GM12878 (cell line): Measurements from ENCODE around the gene SPRED3. TPM values are rescaled to one million over a fixed set of nuclear protein-coding genes. Genes with fewer than 3 reads are reported as not detected.

Experiments used
- ATAC-seq: fragments of 200-7000 bp; cut with Tn5 transposase; 3 replicates; pipeline ENCODE4 v1.9.1; 2020; ENCODE audit warnings: mild to moderate bottlenecking, moderate library complexity
- BruUV-seq: library from RNA; stranded (reverse); fragments of 400-500 nt; replicated peaks from 2 replicates; lab custom pipeline; 2021; lab: Mats Ljungman, UMichigan
- CTCF ChIA-PET: fragments of 300-600 bp; sonication (Branson Sonifier 250); formaldehyde crosslinking; extraction: SDS; loops from one replicate; lab custom pipeline; 2021; ENCODE audit warnings: inconsistent platforms; lab: Yijun Ruan, JAX
- POLR2A ChIA-PET: fragments of 350-600 bp; formaldehyde crosslinking; extraction: SDS; loops from one replicate; lab custom pipeline; 2021; ENCODE audit warnings: inconsistent platforms; lab: Charles Lee
- RAD21 ChIA-PET: fragments of 300-600 bp; sonication (Branson Sonifier 250); formaldehyde crosslinking; loops from one replicate; lab custom pipeline; 2023; ENCODE audit warnings: antibody characterized with exemption; ENCODE audit not compliant: unreplicated experiment; lab: Charles Lee
- SMC1A ChIA-PET: fragments of 300-600 bp; sonication (Branson Sonifier 250); formaldehyde crosslinking; loops from one replicate; lab custom pipeline; 2023; ENCODE audit not compliant: unreplicated experiment, uncharacterized antibody; lab: Charles Lee
- DNase-seq: peaks from one replicate; pipeline ENCODE4 v3.0.0-alpha.2; 2011; ENCODE audit warnings: low read depth, low spot score
- FAIRE-seq: peaks from 3 replicates; lab custom pipeline; 2011; peaks lifted over from hg19 to GRCh38; lab: Jason Lieb, UNC
- H2AFZ ChIP-seq: 2 replicates; pipeline ENCODE4 v1.6.0; 2011; ENCODE audit warnings: low read depth, low read length, control low read depth; ENCODE audit not compliant: control insufficient read depth
- H3K27ac ChIP-seq: 2 replicates; pipeline ENCODE4 v1.5.1; 2011; ENCODE audit warnings: control low read depth; ENCODE audit not compliant: control insufficient read depth, insufficient read depth
- H3K27me3 ChIP-seq, 2 experiments: replicated peaks in 1 of 2; 2 replicates each; pipeline versions ENCODE4 v1.6.0 to v1.6.1; 2011; ENCODE audit warnings: low read length in 1 of 2; ENCODE audit not compliant: control insufficient read depth in 2 of 2, insufficient read depth in 2 of 2
- H3K36me3 ChIP-seq, 2 experiments: 2 replicates each; pipeline ENCODE4 v1.5.1; 2011; ENCODE audit warnings: low read length in 1 of 2; ENCODE audit not compliant: control insufficient read depth in 2 of 2, insufficient read depth in 2 of 2
- H3K4me1 ChIP-seq: 2 replicates; pipeline ENCODE4 v1.6.1; 2011; ENCODE audit warnings: mild to moderate bottlenecking, low read length, moderate library complexity, mixed read lengths; ENCODE audit not compliant: control insufficient read depth, insufficient read depth
- H3K4me2 ChIP-seq: 2 replicates; pipeline ENCODE4 v1.6.0; 2011; ENCODE audit warnings: control low read depth; ENCODE audit not compliant: control insufficient read depth, insufficient read depth
- H3K4me3 ChIP-seq: fragments of 200-600 bp; sonication (generic); 2 replicates; pipeline ENCODE4 v1.5.1; 2016
- H3K79me2 ChIP-seq: 2 replicates; pipeline ENCODE4 v1.6.0; 2011; ENCODE audit warnings: low read length; ENCODE audit not compliant: control insufficient read depth, insufficient read depth
- H3K9ac ChIP-seq: 2 replicates; pipeline ENCODE4 v1.8.0; 2011; ENCODE audit warnings: low read length, control low read depth, mixed read lengths; ENCODE audit not compliant: control insufficient read depth, insufficient read depth
- H3K9me3 ChIP-seq: replicated peaks from 3 replicates; pipeline ENCODE4 v1.5.1; 2011; ENCODE audit warnings: mild to moderate bottlenecking, low read length; ENCODE audit not compliant: control insufficient read depth, insufficient read depth
- H4K20me1 ChIP-seq: 2 replicates; pipeline ENCODE4 v1.6.0; 2011; ENCODE audit not compliant: control insufficient read depth, insufficient read depth
- BCL11A ChIP-seq: IDR thresholded peaks from 2 replicates; pipeline ENCODE4 v1.6.1; 2011; ENCODE audit warnings: low read depth, low read length
- CHD4 ChIP-seq: fragments of 200-600 bp; sonication (generic); IDR thresholded peaks from 2 replicates; pipeline ENCODE4 v1.6.1; 2016; ENCODE audit warnings: mild to moderate bottlenecking
- EGR1 ChIP-seq, 2 experiments: IDR thresholded peaks; 1 replicate in 1 of 2; 2 replicates in 1 of 2; pipeline ENCODE4 v1.6.1; 2011 to 2012; ENCODE audit warnings: low read depth in 2 of 2, low read length in 2 of 2, borderline replicate concordance in 1 of 2, mild to moderate bottlenecking in 1 of 2, moderate library complexity in 1 of 2
- KLF5 ChIP-seq: fragments of 450-650 bp; IDR thresholded peaks from 2 replicates; pipeline ENCODE4 v1.6.1; 2014; ENCODE audit warnings: mild to moderate bottlenecking; ENCODE audit not compliant: partially characterized antibody
- LARP7 ChIP-seq: fragments of 450-650 bp; IDR thresholded peaks from 2 replicates; pipeline ENCODE4 v1.6.1; 2017; ENCODE audit warnings: mild to moderate bottlenecking
- MEF2A ChIP-seq: IDR thresholded peaks from 2 replicates; pipeline ENCODE4 v1.6.1; 2011; ENCODE audit warnings: low read depth, mild to moderate bottlenecking, low read length, moderate library complexity; ENCODE audit not compliant: insufficient read depth
- NFIC ChIP-seq: IDR thresholded peaks from 2 replicates; pipeline ENCODE4 v1.6.1; 2012; ENCODE audit warnings: low read depth, mild to moderate bottlenecking, inconsistent platforms, low read length, moderate library complexity
- NFYA ChIP-seq: IDR thresholded peaks from 2 replicates; pipeline ENCODE4 v1.6.1; 2011; ENCODE audit warnings: low read depth, mild to moderate bottlenecking, low read length, improper control_type of control experiment, borderline replicate concordance
- NR2C2 ChIP-seq: IDR thresholded peaks from 2 replicates; pipeline ENCODE4 v1.6.1; 2011; ENCODE audit warnings: borderline replicate concordance, low read depth; ENCODE audit not compliant: control insufficient read depth, insufficient read length
- POLR2A ChIP-seq: IDR thresholded peaks from 2 replicates; pipeline ENCODE4 v1.6.1; 2011; ENCODE audit warnings: low read depth, mild to moderate bottlenecking, low read length
- RAD21 ChIP-seq: IDR thresholded peaks from 2 replicates; pipeline ENCODE4 v1.6.1; 2011; ENCODE audit warnings: mild to moderate bottlenecking, low read depth, low read length, moderate library complexity; ENCODE audit not compliant: insufficient read depth
- SP1 ChIP-seq: IDR thresholded peaks from one replicate; pipeline ENCODE4 v1.6.1; 2011; ENCODE audit warnings: low read depth, low read length
- STAT1 ChIP-seq: fragments of 450-650 bp; conservative IDR thresholded peaks from 2 replicates; pipeline ENCODE4 v1.6.1; 2014; ENCODE audit warnings: antibody characterized with exemption, mild to moderate bottlenecking
- TBL1XR1 ChIP-seq: IDR thresholded peaks from 2 replicates; pipeline ENCODE4 v1.6.1; 2012; ENCODE audit warnings: low read depth, low read length, improper control_type of control experiment
- TCF7 ChIP-seq: IDR thresholded peaks from 2 replicates; pipeline ENCODE4 v1.6.1; 2014; ENCODE audit warnings: antibody characterized with exemption, borderline replicate concordance
- WGBS: methylation state at CpG from one replicate; pipeline ENCODE4 v1.1.6; 2016; ENCODE audit warnings: low lambda C conversion rate; ENCODE audit not compliant: insufficient replicate concordance, insufficient coverage; ENCODE audit errors: missing lambda C conversion rate; 5-methylcytosine and 5-hydroxymethylcytosine counted together
- in situ Hi-C: fragments of 300-500 bp; cut with MboI; formaldehyde crosslinking; loops from 9 replicates; pipeline ENCODE4 v1.14.3; 2018; ENCODE audit warnings: mixed read lengths
- intact Hi-C: fragments of 100-400 bp; cut with micrococcal nuclease; formaldehyde crosslinking; loops from one replicate; pipeline ENCODE4 v1.14.2; 2022; ENCODE audit not compliant: unreplicated experiment
- polyA plus RNA-seq, 11 experiments: library from polyadenylated mRNA; depleted of rRNA in 4 of 11; unstranded in 6 of 11; stranded (reverse) in 5 of 11; fragments of >200 nt; fragmentation: Nextera tagmentation in 4 of 11; fragmentation: Illumina TruSeq in 1 of 11; extraction: Ambion mirVana in 4 of 11; extraction: Trizol in 1 of 11; gene quantifications; 1 replicate in 1 of 11; 2 replicates in 10 of 11; pipeline versions ENCODE4 v1.2.1 to v1.2.3, GENCODE V29; 2011 to 2016; ENCODE audit warnings: inconsistent platforms in 2 of 11, missing spikeins in 2 of 11, low read depth in 1 of 11
- total RNA-seq, 4 experiments: library from RNA; depleted of rRNA in 3 of 4; stranded (reverse); fragments of >200 nt in 3 of 4; fragmentation: Illumina TruSeq in 1 of 4; extraction: Trizol in 1 of 4; gene quantifications; 2 replicates each; pipeline versions ENCODE4 v1.2.1 to v1.2.3, GENCODE V29; 2013 to 2021
- TF ChIP-seq, protein P1 (sequence below): fragments of 450-650 bp; IDR thresholded peaks from 2 replicates; pipeline ENCODE4 v1.6.1; 2016; ENCODE audit warnings: mild to moderate bottlenecking
- TF ChIP-seq, protein P2 (sequence below): fragments of 450-650 bp; IDR thresholded peaks from 2 replicates; pipeline ENCODE4 v1.6.1; 2017; ENCODE audit warnings: mild to moderate bottlenecking, low read depth, inconsistent platforms; ENCODE audit not compliant: poor library complexity, severe bottlenecking

SPRED3 gene
- total and polyA plus RNA-seq, 10 of the 15 experiments (the other 5 are each of a cell fraction or from before 2014, with no cell fraction given), result 0.09 to 1.5 (median 0.31) TPM; not detected in 2

DNA sequence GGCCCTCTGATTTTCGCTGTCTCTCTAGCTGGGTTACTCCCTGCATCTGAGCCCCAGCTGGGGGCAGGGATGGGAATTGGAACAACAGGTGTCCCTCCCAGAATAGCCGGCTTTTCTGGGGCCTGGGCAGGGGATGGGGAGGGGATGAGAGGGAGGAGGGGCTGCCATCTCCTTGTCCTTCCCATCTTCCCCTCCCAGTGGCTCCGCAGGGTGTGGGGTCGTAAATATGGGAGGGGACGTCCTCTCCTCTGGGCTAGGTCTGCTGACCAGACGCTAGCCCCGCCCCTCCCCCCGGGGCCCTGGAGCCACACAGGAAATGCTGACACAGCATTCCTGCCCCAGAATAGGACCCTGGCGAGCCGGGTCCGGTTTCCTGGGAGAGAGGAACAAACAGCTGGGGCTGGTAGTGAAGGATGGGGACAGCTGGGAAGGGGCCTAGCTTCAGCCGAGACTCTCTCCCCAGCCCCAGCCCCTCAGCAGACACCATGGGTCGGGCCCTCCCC lies 46.1 kb downstream of the SPRED3 start:
- Histone ChIP-seq H3K36me3 (no peaks in the 10 kb centered on the region), H4K20me1 (no peaks in the 10 kb centered on the region), H3K9me3 (no peaks in the 10 kb centered on the region), H3K9ac (no peak overlapping the region), H3K79me2 (no peaks in the 10 kb centered on the region), H3K27ac (no peak overlapping the region), H3K4me3 (no peak overlapping the region), H2AFZ (no peak overlapping the region), H3K27me3 (no peaks in the 10 kb centered on the region), H3K4me2 (no peak overlapping the region), H3K4me1 (no peaks in the 10 kb centered on the region)
- ChIA-PET SMC1A (interaction anchor here (0.6 kb wide), 1 partner anchor 119 kb away, joined by 3 read pairs; the partner anchor contains the start of gene YIF1B), POLR2A (interaction anchor here (0.6 kb wide), 1 partner anchor 413 kb away, joined by 3 read pairs; no protein-coding TSS in a partner anchor), CTCF (no interaction called here), RAD21 (interaction anchor here (0.6 kb wide), 1 partner anchor 32 kb away, joined by 3 read pairs; the partner anchor contains the start of gene FAM98C)
- FAIRE-seq (no peak), DNase-seq (no peak), ATAC-seq (no peak)
- in situ Hi-C loops, result no loop called here
- no TSS peak for BruUV-seq
- TF ChIP-seq MEF2A, result no peak
- TF ChIP-seq NFYA, result no peak
- no peak for TF ChIP-seq KLF5
- TF ChIP-seq STAT1, result no peak
- TF ChIP-seq BCL11A, result no peak
- no peak for TF ChIP-seq TBL1XR1
- TF ChIP-seq SP1, result no peak
- TF ChIP-seq LARP7, result no peak
- intact Hi-C loops, result no loop called here
- WGBS, result 33% methylated on average over 13 of the region's 13 CpGs

DNA sequence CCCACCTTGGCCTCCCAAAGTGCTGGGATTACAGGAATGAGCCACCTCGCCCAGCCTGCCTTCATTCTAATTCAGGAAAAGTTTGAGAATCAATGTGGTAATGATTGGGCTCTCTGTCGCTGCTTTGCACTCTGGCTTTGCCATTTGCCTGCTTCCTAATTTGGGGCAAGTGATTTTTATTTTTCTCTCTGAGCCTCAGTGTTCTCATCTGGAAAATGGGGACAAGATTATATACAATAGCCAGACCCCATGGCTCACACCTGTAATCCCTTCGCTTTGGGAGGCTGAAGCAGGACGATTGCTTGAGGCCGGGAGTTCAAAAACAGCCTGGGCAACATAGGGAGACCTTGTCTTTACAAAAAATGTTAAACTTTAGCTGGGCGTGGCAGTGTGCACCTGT lies 48.8 kb downstream of the SPRED3 start:
- no peak for DNase-seq
- FAIRE-seq, result no peak
- Histone ChIP-seq H2AFZ (no peak overlapping the region), H3K4me3 (no peak overlapping the region), H3K4me2 (no peak overlapping the region), H3K79me2 (no peaks in the 10 kb centered on the region), H3K9me3 (no peaks in the 10 kb centered on the region), H4K20me1 (no peaks in the 10 kb centered on the region), H3K9ac (no peak overlapping the region), H3K36me3 (no peaks in the 10 kb centered on the region), H3K27ac (no peak overlapping the region), H3K4me1 (no peaks in the 10 kb centered on the region), H3K27me3 (no peaks in the 10 kb centered on the region)
- ChIA-PET CTCF (interaction anchor here (0.7 to 2.2 kb wide), 2 partner anchors 34 to 163 kb away, joined by 4 to 6 read pairs; partner anchors contain the start of gene FAM98C), SMC1A (no interaction called here), POLR2A (no interaction called here), RAD21 (interaction anchor here (0.7 kb wide), 1 partner anchor 63 kb away, joined by 3 read pairs; no protein-coding TSS in a partner anchor)
- in situ Hi-C loops (no loop called here), intact Hi-C loops (no loop called here)
- BruUV-seq, result no TSS peak
- WGBS, result 24% methylated on average over 6 of the region's 6 CpGs
- ATAC-seq, result no peak
- TF ChIP-seq POLR2A (no peak), NR2C2 (no peak), RAD21 (no peak), TCF7 (no peak), NFIC (no peak), EGR1 (IDR thresholded peaks at IDR 0.05; ENCODE audit: borderline replicate concordance in 1 of 2, low read depth in 2 of 2, low read length in 2 of 2) (no peak), CHD4 (no peak)
- TF ChIP-seq, protein P1, sequence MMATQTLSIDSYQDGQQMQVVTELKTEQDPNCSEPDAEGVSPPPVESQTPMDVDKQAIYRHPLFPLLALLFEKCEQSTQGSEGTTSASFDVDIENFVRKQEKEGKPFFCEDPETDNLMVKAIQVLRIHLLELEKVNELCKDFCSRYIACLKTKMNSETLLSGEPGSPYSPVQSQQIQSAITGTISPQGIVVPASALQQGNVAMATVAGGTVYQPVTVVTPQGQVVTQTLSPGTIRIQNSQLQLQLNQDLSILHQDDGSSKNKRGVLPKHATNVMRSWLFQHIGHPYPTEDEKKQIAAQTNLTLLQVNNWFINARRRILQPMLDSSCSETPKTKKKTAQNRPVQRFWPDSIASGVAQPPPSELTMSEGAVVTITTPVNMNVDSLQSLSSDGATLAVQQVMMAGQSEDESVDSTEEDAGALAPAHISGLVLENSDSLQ, result no peak
- TF ChIP-seq, protein P2, sequence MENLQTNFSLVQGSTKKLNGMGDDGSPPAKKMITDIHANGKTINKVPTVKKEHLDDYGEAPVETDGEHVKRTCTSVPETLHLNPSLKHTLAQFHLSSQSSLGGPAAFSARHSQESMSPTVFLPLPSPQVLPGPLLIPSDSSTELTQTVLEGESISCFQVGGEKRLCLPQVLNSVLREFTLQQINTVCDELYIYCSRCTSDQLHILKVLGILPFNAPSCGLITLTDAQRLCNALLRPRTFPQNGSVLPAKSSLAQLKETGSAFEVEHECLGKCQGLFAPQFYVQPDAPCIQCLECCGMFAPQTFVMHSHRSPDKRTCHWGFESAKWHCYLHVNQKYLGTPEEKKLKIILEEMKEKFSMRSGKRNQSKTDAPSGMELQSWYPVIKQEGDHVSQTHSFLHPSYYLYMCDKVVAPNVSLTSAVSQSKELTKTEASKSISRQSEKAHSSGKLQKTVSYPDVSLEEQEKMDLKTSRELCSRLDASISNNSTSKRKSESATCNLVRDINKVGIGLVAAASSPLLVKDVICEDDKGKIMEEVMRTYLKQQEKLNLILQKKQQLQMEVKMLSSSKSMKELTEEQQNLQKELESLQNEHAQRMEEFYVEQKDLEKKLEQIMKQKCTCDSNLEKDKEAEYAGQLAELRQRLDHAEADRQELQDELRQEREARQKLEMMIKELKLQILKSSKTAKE, result no peak
